Gastrocnemius medialis (tissue), 4 donors: Measurements from ENCODE around the gene MSI2. TPM values are rescaled to one million over a fixed set of nuclear protein-coding genes. Genes with fewer than 3 reads are reported as not detected.
A peak's percentile ranks its signal among the peaks of the same experiment; 100 is the strongest.

Experiments
- ATAC-seq, 2 donors: fragments of 150-250 bp; one replicate each; pipeline ENCODE4 v1.9.1; 2016
- DNase-seq, 2 donors: peaks; one replicate each; pipeline ENCODE4 v3.0.0-alpha.2; 2019
- H3K27ac ChIP-seq, 4 donors: fragments of 200-600 bp; sonication (generic); 1 replicate in 1 of 4; 2 replicates in 3 of 4; pipeline ENCODE4 v1.5.1; 2016 to 2018; ENCODE audit warnings: mild to moderate bottlenecking in 2 of 4, moderate library complexity in 1 of 4
- H3K27me3 ChIP-seq, 3 donors: fragments of 200-600 bp; sonication (generic) in 2 of 3; 1 replicate in 1 of 3; 2 replicates in 2 of 3; pipeline versions ENCODE4 v1.5.1 to v1.6.0; 2016 to 2019; ENCODE audit warnings: mild to moderate bottlenecking in 1 of 3, moderate library complexity in 1 of 3
- H3K36me3 ChIP-seq, 2 donors: fragments of 200-600 bp; sonication (generic) in 1 of 2; one replicate each; pipeline ENCODE4 v1.5.1; 2017 to 2018
- H3K4me1 ChIP-seq, 2 donors: fragments of 200-600 bp; sonication (generic) in 1 of 2; one replicate each; pipeline ENCODE4 v1.5.1; 2016 to 2017; ENCODE audit warnings: mild to moderate bottlenecking in 2 of 2
- H3K4me3 ChIP-seq, 4 donors: fragments of 200-600 bp; sonication (generic) in 3 of 4; 1 replicate in 1 of 4; 2 replicates in 3 of 4; pipeline ENCODE4 v1.5.1; 2016 to 2019; ENCODE audit warnings: mild to moderate bottlenecking in 2 of 4
- H3K9me3 ChIP-seq, 3 donors: fragments of 200-600 bp; sonication (generic) in 2 of 3; 1 replicate in 1 of 3; 2 replicates in 2 of 3; pipeline ENCODE4 v1.5.1; 2016 to 2019
- CTCF ChIP-seq, 5 experiments: fragments of 450-650 bp in 3 of 5; fragments of 200-600 bp in 2 of 5; sonication (generic) in 2 of 5; IDR thresholded peaks in 4 of 5; conservative IDR thresholded peaks in 1 of 5; 1 replicate in 4 of 5; 2 replicates in 1 of 5; pipeline ENCODE4 v1.5.1; 2016 to 2019; ENCODE audit warnings: antibody characterized with exemption in 5 of 5, mild to moderate bottlenecking in 3 of 5, moderate library complexity in 3 of 5
- POLR2A ChIP-seq, 2 donors: fragments of 450-650 bp; IDR thresholded peaks; one replicate each; pipeline ENCODE4 v1.6.1; 2017; ENCODE audit warnings: antibody characterized with exemption in 2 of 2, mild to moderate bottlenecking in 2 of 2, moderate library complexity in 2 of 2
- in situ Hi-C, 4 donors: fragments of 200-750 bp; cut with MboI; loops; one replicate each; pipeline versions ENCODE4 v1.15.0 to v1.8.0; 2017; ENCODE audit warnings: low sequenced_read_pairs in 4 of 4
- intact Hi-C: fragments of 100-400 bp; cut with DNase I; formaldehyde crosslinking; loops from one replicate; pipeline ENCODE4 v1.15.1; 2023; ENCODE audit warnings: low total_unique reads
- total RNA-seq, 4 donors: library from RNA; depleted of rRNA; stranded (reverse); fragments of >200 nt; gene quantifications; one replicate each; pipeline versions ENCODE4 v1.1.0 to v1.2.3, GENCODE V29; 2016

The MSI2 gene
- total RNA-seq, 4 donors from 2014 or later = 33.1 to 66.2 (median 48.5) TPM

DNA sequence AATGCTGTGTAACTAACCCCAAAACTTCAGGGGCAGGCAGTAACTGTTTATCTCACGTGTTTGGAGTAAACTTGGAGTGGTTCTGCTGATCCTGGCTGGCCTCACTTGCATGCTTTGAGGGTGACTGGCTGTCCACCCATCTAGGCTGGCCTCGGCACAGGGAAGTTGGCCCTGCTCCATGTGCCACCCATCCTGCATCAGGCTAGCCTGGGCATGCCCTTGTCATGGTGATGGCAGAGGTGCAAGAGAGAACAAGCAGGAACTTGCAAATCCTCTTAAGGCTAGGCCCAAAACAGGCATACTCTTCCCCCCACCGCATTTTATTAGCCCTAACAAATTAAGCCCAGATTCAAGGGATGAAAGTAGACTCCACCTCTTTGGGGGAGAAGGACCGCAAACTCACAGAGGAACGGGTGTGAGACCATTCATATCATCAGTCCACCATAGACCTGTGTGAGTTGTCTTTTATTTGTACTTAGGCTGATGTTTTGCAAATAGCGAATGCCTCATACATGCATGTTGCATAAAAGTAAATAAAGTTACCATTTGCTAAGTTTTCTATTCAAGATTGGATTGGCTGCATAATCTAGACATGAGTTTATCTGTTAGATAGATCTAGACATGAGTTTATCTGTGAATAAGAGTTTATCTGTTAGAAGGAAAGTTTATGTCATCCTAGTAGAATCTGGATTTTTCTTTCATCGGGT, 267.8 kb downstream of the MSI2 start:
- in situ Hi-C loops (no loop called here), intact Hi-C loops (no loop called here)
- Histone ChIP-seq H3K9me3 (no peaks in the 10 kb centered on the region), H3K4me1 (peaks cover 30 to 31% of the 10 kb centered on the region in 2 donors), H3K36me3 (no peaks in the 10 kb centered on the region), H3K27me3 (no peaks in the 10 kb centered on the region), H3K4me3 (no peak overlapping the region), H3K27ac (peak overlapping the region; percentile 39 to 65 (median 58))
- ATAC-seq (peak; percentile 74 to 79), DNase-seq (peak; percentile 56 to 84)
- no peak for TF ChIP-seq CTCF (IDR thresholded peaks at IDR 0.05 in 4 of 5, conservative IDR thresholded peaks at IDR 0.05 in 1 of 5)
- no peak for TF ChIP-seq POLR2A (IDR thresholded peaks at IDR 0.05)

GRCh38 chr17:57524839-57525568, 268.7 kb downstream of the MSI2 start:
- TF ChIP-seq POLR2A (IDR thresholded peaks at IDR 0.05) (no peak), CTCF (IDR thresholded peaks at IDR 0.05 in 4 of 5, conservative IDR thresholded peaks at IDR 0.05 in 1 of 5) (no peak)
- Histone ChIP-seq H3K9me3 (no peaks in the 10 kb centered on the region), H3K27me3 (no peaks in the 10 kb centered on the region), H3K36me3 (no peaks in the 10 kb centered on the region), H3K4me3 (no peak overlapping the region), H3K27ac (no peak overlapping the region), H3K4me1 (peaks cover 28 to 30% of the 10 kb centered on the region in 2 donors)
- ATAC-seq (no peak), DNase-seq (no peak)
- in situ Hi-C loops = no loop called here
- intact Hi-C loops = no loop called here

DNA sequence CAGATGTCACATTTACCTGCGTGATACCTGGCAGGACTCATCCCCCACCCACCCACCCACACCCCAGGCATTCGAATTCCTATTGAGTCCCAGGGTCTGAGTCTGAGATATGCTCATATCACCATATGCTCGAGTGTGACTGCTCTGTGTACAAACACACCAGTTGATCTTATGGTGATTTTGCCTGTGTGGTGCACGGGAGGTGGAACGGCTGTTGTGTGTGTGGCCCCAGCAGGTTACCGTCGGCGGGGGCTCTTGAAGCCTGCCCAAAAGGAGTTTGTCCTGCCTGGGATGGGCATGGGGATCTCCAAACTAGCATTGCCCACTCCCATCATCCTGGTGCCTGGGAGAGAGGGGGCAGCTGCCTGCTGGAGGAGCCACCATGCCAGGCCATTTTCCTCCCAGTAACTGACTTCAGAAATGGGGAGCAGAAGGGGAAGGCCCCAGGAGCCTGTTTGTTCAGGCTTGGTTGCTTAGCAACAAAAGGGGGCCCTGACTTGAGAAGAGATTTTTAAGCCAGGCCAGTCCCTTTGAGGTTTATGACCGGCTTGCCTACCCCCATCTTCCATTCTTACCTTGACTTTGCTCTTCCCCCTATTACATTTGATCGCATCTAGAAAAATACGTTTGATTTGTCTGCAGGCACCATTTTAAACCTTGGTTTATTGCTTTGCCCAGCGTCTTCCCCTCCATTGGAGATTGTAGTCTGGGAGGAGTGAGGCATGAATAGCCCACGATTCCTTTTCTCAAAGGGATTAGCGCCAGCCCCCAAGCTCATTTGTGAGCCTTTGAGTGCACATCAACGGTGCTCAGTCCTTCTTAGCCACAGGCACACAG, 271.1 kb downstream of the MSI2 start:
- peaks cover 13 to 17% of the 10 kb centered on the region in 2 donors for H3K4me1 ChIP-seq

GRCh38 chr17:57528058-57528451, 271.7 kb downstream of the MSI2 start:
- in situ Hi-C loops = no loop called here
- peaks cover 9 to 17% of the 10 kb centered on the region in 2 donors for H3K4me1 ChIP-seq

More for the DNA sequence above, 271.1 kb downstream of the MSI2 start:
- ATAC-seq (no peak), DNase-seq (no peak)
- no peak overlapping the region for H3K4me3 ChIP-seq
- H3K36me3 ChIP-seq = no peaks in the 10 kb centered on the region
- TF ChIP-seq CTCF (IDR thresholded peaks at IDR 0.05 in 4 of 5, conservative IDR thresholded peaks at IDR 0.05 in 1 of 5) (no peak), POLR2A (IDR thresholded peaks at IDR 0.05) (no peak)
- no peaks in the 10 kb centered on the region for H3K9me3 ChIP-seq
- H3K27me3 ChIP-seq = no peaks in the 10 kb centered on the region
- intact Hi-C loops = no loop called here
- in situ Hi-C loops = no loop called here
- no peak overlapping the region for H3K27ac ChIP-seq

More at GRCh38 chr17:57528058-57528451, 271.7 kb downstream of the MSI2 start:
- H3K27me3 ChIP-seq = no peaks in the 10 kb centered on the region
- no peaks in the 10 kb centered on the region for H3K36me3 ChIP-seq
- no peak overlapping the region for H3K4me3 ChIP-seq
- H3K9me3 ChIP-seq = no peaks in the 10 kb centered on the region
- DNase-seq (no peak), ATAC-seq (no peak)
- intact Hi-C loops = no loop called here
- H3K27ac ChIP-seq = no peak overlapping the region
- TF ChIP-seq CTCF (IDR thresholded peaks at IDR 0.05 in 4 of 5, conservative IDR thresholded peaks at IDR 0.05 in 1 of 5) = no peak
- no peak for TF ChIP-seq POLR2A (IDR thresholded peaks at IDR 0.05)
